ENCODE measurements around the gene ATP1B1.

DNA sequence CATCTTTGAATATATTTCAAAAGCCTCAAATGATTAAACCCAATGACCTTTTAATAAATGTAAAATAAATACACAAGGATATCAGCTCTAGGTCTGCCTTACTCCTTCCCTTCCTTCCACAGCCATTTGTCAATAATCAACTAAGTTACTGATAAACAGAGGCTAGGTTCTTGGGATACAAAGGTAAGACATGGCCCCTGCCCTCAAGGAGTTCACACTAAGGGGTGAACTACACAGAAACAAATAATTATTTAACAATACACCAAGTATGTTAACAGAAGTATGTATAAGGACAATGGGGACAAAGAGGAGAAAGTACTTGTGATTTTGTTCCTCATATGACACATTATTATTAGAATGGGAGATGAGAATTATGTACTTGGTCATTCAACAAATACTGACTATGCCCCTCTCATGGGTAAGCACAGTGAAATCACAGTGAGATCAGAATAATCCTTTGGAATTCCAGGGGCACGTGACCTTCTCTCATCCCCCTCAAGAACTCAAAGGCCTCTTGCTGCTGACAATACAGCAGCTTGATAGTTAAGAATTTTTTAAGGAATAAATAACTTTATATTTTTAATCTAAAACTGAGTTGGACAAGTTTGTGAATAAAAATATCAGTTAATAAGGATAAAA, 40.2 kb downstream of the ATP1B1 start:
- TF ChIP-seq, protein P1, sequence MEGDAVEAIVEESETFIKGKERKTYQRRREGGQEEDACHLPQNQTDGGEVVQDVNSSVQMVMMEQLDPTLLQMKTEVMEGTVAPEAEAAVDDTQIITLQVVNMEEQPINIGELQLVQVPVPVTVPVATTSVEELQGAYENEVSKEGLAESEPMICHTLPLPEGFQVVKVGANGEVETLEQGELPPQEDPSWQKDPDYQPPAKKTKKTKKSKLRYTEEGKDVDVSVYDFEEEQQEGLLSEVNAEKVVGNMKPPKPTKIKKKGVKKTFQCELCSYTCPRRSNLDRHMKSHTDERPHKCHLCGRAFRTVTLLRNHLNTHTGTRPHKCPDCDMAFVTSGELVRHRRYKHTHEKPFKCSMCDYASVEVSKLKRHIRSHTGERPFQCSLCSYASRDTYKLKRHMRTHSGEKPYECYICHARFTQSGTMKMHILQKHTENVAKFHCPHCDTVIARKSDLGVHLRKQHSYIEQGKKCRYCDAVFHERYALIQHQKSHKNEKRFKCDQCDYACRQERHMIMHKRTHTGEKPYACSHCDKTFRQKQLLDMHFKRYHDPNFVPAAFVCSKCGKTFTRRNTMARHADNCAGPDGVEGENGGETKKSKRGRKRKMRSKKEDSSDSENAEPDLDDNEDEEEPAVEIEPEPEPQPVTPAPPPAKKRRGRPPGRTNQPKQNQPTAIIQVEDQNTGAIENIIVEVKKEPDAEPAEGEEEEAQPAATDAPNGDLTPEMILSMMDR (IDR thresholded peaks at IDR 0.05) = no peak
- TF ChIP-seq POLR2A (IDR thresholded peaks at IDR 0.05) = no peak
